ENCODE data around the gene DHX29.

- TF ChIP-seq CTCF (IDR thresholded peaks at IDR 0.05) (no peak), POLR2A (IDR thresholded peaks at IDR 0.05) (no peak)
These were observed 16.5 kb downstream of the DHX29 start for GRCh38 chr5:55290991-55291390.

All from thyroid gland (tissue), 4 donors.